Memory B cell (primary cell): ENCODE results near the gene NAIP.
"Not testable (repeated sequence)": the region's sequence is repeated elsewhere in the genome, so short reads cannot be mapped to it uniquely, and the experiment has no call there.

Experiments
- ATAC-seq: fragments of 150-1000 bp; cut with Tn5 transposase; 2 replicates; pipeline ENCODE4 v1.10.0; 2021; ENCODE audit warnings: low read depth, mild to moderate bottlenecking, moderate library complexity
- DNase-seq, 2 donors: peaks; one replicate each; pipeline ENCODE4 v3.0.0; 2022; ENCODE audit warnings: low spot score in 2 of 2
- H3K27ac Mint-ChIP-seq: one replicate; pipeline ENCODE4 v1.8.0; 2022; ENCODE audit warnings: mild to moderate bottlenecking, moderate library complexity, mixed read lengths
- H3K27me3 Mint-ChIP-seq: one replicate; pipeline ENCODE4 v1.8.0; 2022; ENCODE audit warnings: mixed read lengths
- H3K36me3 Mint-ChIP-seq: one replicate; pipeline ENCODE4 v1.8.0; 2022; ENCODE audit warnings: mild to moderate bottlenecking, mixed read lengths
- H3K4me1 Mint-ChIP-seq: one replicate; pipeline ENCODE4 v1.8.0; 2022; ENCODE audit warnings: mixed read lengths
- H3K4me3 Mint-ChIP-seq: one replicate; pipeline ENCODE4 v1.8.0; 2022; ENCODE audit warnings: mild to moderate bottlenecking, moderate library complexity, mixed read lengths
- H3K9me3 Mint-ChIP-seq: one replicate; pipeline ENCODE4 v1.8.0; 2022; ENCODE audit warnings: mixed read lengths

Gene NAIP

DNA sequence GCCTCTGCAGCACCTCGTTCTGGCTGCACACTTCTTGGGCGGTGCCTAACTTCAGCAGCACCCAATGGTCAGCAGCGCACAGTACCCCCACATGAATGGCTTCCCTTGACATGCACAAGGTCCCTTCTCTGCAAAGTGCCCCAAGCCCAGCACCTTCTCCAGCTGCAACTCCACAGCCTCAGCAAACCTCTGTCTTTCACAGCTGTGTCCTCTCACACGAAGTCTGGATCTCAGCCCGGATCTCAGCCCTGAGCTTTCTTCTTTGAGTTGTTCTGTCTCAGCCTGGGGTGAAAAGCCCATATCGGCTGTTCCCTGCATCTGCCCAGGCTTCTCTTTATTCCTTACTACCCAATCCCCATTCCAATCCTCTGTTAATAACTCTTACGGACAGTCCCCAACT lies 57.9 kb downstream of the NAIP start:
- not testable (repeated sequence) for H3K9me3 Mint-ChIP-seq, H3K27ac Mint-ChIP-seq, H3K4me1 Mint-ChIP-seq, ATAC-seq, H3K27me3 Mint-ChIP-seq, DNase-seq, H3K36me3 Mint-ChIP-seq, H3K4me3 Mint-ChIP-seq

GRCh38 chr5:70964531-70964930 lies 60.6 kb downstream of the NAIP start:
- H3K36me3 Mint-ChIP-seq, H3K27me3 Mint-ChIP-seq, H3K4me1 Mint-ChIP-seq, H3K4me3 Mint-ChIP-seq, H3K9me3 Mint-ChIP-seq, H3K27ac Mint-ChIP-seq, DNase-seq, ATAC-seq: not testable (repeated sequence)

DNA sequence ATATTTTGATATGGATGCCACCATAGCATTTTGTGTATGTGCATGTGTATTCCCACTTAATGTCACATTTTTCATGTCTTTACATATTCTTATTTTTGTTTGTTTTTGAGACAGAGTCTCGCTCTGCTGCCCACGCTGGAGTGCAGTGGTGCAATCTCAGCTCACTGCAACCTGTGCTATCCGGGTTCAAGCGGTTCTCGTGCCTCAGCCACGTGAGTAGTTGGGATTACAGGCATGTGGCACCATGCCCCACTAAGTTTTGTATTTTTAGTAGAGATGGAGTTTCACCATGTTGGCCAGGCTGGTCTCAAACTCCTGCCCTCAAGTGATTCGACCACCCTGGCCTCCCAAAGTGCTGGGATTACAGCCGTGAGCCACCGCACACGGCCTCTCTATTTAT lies 72.1 kb downstream of the NAIP start:
- not testable (repeated sequence) for H3K27ac Mint-ChIP-seq, H3K36me3 Mint-ChIP-seq, H3K4me3 Mint-ChIP-seq

DNA sequence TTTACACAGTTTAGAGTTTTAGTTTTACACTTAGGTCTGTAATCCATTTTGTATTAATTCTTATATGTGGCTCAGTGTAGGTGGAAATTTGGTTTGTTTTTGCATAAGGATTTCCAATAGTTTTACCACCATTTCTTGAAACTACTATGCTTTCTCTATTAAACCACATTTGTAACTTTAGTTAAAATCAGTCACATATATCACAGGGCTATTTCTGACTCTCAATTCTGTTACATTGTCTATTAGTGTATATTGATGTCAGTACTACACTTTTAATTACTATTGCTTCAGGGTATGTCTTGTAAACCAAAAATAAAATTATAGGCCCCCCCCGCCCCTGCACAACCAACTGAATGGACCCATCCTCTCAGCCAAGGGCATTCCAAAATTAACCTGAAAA lies 92.6 kb downstream of the NAIP start:
- DNase-seq, H3K4me3 Mint-ChIP-seq, ATAC-seq, H3K36me3 Mint-ChIP-seq, H3K9me3 Mint-ChIP-seq, H3K27ac Mint-ChIP-seq, H3K4me1 Mint-ChIP-seq, H3K27me3 Mint-ChIP-seq: not testable (repeated sequence)

More for the DNA sequence above, 72.1 kb downstream of the NAIP start:
- not testable (repeated sequence) for DNase-seq, H3K9me3 Mint-ChIP-seq, H3K27me3 Mint-ChIP-seq, H3K4me1 Mint-ChIP-seq, ATAC-seq

DNA sequence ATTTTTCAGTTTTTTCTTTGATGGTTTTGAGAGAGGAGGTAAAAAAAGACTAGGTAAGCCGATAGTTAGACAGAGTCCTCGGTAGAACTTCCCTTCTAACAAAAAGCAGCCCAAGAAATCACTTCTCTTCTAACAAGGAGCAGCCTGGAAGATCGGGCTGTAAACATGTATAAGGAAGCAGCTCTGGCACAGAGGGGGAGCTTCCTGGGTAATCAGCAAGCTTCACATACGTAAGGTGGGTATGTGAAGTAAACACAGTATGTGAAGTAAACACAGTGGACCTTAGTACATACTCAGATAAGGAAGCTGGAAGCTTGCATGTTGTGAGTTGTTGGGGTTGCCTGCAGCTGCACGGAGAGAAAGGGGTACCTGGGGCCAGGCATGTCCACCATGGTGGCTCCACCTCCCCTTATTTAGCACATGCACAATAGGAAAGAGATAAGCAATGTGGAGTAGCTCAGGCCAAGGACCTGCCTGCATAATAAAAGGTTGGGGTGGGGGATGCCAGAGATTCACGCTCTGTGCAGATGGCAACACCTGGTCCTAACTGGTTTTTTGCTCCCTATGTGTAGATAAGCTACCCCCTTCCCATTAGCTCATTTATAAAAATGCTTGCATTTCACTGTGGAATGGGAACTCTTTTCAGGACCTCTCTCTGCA lies 93.3 kb downstream of the NAIP start:
- not testable (repeated sequence) for H3K27me3 Mint-ChIP-seq, DNase-seq, H3K27ac Mint-ChIP-seq, ATAC-seq, H3K4me3 Mint-ChIP-seq, H3K4me1 Mint-ChIP-seq, H3K36me3 Mint-ChIP-seq, H3K9me3 Mint-ChIP-seq

DNA sequence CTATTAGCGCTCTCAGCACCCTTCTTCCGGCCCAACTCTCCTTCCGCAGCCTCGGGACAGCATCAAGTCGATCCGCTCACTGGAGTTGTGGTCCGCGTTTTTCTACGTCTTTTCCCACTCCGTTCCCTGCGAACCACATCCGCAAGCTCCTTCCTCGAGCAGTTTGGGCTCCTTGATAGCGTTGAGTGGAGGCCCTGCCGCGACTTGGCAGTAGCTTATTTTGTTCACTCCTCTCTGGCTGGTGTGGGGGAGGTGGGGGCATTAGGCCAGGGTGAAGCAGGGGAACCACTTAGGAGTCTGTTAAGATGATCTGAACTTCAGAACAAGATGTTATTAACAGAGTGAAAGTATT lies 100.0 kb downstream of the NAIP start:
- H3K9me3 Mint-ChIP-seq, H3K27ac Mint-ChIP-seq, H3K4me1 Mint-ChIP-seq, DNase-seq, H3K36me3 Mint-ChIP-seq, H3K27me3 Mint-ChIP-seq, H3K4me3 Mint-ChIP-seq: not testable (repeated sequence)
- ATAC-seq: peak; percentile 43
